Fibroblast of pulmonary artery (primary cell): Measurements from ENCODE around the gene TMEM38B.
"Not testable (repeated sequence)": the region's sequence is repeated elsewhere in the genome, so short reads cannot be mapped to it uniquely, and the experiment has no call there.

Experiments used
- DNase-seq: peaks from one replicate; pipeline ENCODE4 v3.0.0-alpha.2; 2010; ENCODE audit warnings: low read depth
- H3K4me3 ChIP-seq: replicated peaks from 2 replicates; pipeline ENCODE4 v1.5.1; 2011; ENCODE audit warnings: low read depth, mild to moderate bottlenecking, control low read depth, low read length, moderate library complexity
- CTCF ChIP-seq: IDR thresholded peaks from 2 replicates; pipeline ENCODE4 v1.5.1; 2011; ENCODE audit warnings: mild to moderate bottlenecking, control low read depth, low read length, inconsistent platforms; ENCODE audit errors: missing control alignments

The TMEM38B gene

GRCh38 chr9:105712773-105713172, 18.4 kb downstream of the TMEM38B start:
- TF ChIP-seq CTCF: no peak
- DNase-seq: no peak
- H3K4me3 ChIP-seq: no peak overlapping the region

DNA sequence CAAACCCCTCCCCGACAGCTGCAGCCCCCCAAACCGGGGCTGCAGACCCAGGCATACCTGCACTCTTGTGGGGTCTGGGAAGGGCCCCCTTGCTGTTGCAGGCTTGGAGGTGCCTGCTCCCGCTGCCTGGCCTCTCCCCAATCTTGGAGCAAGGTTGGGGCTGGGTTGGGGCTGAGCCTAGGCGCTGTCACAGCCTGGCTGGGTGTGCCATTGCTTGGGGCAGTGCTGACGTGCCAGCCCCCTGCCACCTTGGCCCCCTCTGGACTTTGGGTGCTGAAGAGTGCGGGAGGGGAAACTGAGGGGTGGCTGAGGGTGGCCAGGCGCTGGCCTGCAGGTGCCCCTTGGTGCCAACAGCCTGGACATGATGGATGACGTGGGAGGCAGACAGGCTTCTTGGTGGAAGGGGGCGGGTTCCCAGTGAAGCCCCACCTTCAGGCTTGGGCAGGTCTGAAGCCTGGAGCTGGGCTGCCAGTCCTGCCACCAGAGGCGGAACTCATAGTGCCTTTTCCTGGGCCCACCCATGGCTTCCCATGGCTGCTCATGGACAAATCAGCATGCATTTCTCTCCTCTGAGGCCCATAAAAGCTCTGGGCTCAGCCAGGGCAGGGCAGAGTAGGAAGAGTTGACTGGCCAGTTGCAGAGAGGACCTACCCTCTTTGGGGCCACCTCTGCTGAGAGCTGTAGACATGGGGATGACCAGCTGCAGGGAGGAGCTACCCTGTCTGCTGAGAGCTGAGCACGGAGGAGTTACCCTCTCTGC, 19.1 kb downstream of the TMEM38B start:
- H3K4me3 ChIP-seq: no peak overlapping the region
- no peak for TF ChIP-seq CTCF
- no peak for DNase-seq

DNA sequence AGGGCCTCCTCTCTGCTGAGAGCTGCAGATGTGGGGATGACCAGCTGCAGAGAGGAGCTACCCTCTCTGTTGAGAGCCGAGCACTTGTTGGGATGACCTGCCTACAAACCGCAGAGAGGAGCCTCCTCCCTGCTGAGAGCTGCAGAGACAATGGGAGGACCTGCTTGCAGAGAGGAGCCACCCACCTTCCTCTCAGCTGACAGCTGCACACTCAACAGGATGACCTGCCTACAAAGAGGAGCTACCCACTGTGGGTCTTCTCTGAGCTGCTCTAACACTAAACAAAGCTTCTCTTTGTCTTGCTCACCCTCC, 19.6 kb downstream of the TMEM38B start:
- H3K4me3 ChIP-seq: no peak overlapping the region
- no peak for DNase-seq
- TF ChIP-seq CTCF: no peak

GRCh38 chr9:105716146-105716545, 21.8 kb downstream of the TMEM38B start:
- no peak for TF ChIP-seq CTCF
- H3K4me3 ChIP-seq: no peak overlapping the region
- no peak for DNase-seq

DNA sequence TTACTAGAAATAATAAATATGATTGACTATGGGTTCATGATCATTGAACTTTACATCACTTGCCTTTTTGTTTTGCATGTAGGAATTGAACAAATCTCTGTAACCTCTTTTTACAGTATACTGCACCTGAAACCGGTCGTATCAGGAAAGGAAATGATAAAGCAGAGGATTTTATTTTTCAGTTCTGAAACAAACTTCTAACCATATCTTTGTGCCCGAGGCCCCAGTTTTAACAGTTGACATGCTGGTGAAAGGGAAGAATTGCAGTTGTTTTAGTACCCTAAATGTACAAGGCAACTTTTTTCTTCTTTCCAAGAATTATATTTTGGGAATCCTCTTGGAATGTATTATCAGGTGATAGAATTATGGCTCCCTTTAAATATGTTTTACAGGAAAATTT, 27.8 kb downstream of the TMEM38B start:
- no peak for TF ChIP-seq CTCF
- DNase-seq: no peak
- no peak overlapping the region for H3K4me3 ChIP-seq

- no peak for DNase-seq
- H3K4me3 ChIP-seq: no peak overlapping the region
- TF ChIP-seq CTCF: no peak
Measured at GRCh38 chr9:105725370-105725769, 31.0 kb downstream of the TMEM38B start.

GRCh38 chr9:105728230-105728629, 33.9 kb downstream of the TMEM38B start:
- DNase-seq, H3K4me3 ChIP-seq: not testable (repeated sequence)

GRCh38 chr9:105731420-105731819, 37.1 kb downstream of the TMEM38B start:
- not testable (repeated sequence) for H3K4me3 ChIP-seq, DNase-seq
